Measurements from ENCODE around the gene RFX1. TPM values are rescaled to one million over a fixed set of nuclear protein-coding genes. Genes with fewer than 3 reads are reported as not detected.

Gene RFX1
- total RNA-seq, 2 experiments from 2014 or later = 4.4 to 17.4 TPM

GRCh38 chr19:13981467-13981866 lies 24.7 kb downstream of the RFX1 start:
- no peak overlapping the region for H3K4me3 ChIP-seq (ENCODE audit: low read depth, low read length, poor library complexity, severe bottlenecking)
- peak overlapping the region; percentile 20 for H3K27ac ChIP-seq (ENCODE audit: low read depth, low read length, poor library complexity, severe bottlenecking)
- ChIA-PET POLR2A (interaction anchor here (0.9 to 6.1 kb wide), 2 partner anchors 23 to 38 kb away, joined by 3 to 39 read pairs; partner anchors contain the start of gene RFX1), CTCF (ENCODE audit: unreplicated experiment) (no interaction called here)
- TF ChIP-seq CTCF (conservative IDR thresholded peaks at IDR 0.05; ENCODE audit: low read length) (no peak), EZH2phosphoT487 (IDR thresholded peaks at IDR 0.05; ENCODE audit: borderline replicate concordance, low read depth, low read length) (no peak)
- no peak for DNase-seq (ENCODE audit: low spot score)
- peaks cover 30% of the 10 kb centered on the region; the same call in 1 of the 2 replicates for H3K36me3 ChIP-seq (ENCODE audit: insufficient read depth, low read length)
- H3K9me2 ChIP-seq (ENCODE audit: insufficient read depth, low read length) = no peaks in the 10 kb centered on the region
- H2AFZ ChIP-seq (ENCODE audit: low read length) = no peak overlapping the region
- H3K79me2 ChIP-seq (ENCODE audit: insufficient read depth, low read depth, low read length) = no peaks in the 10 kb centered on the region
- H3K4me1 ChIP-seq (ENCODE audit: insufficient read depth, low read length, poor library complexity, severe bottlenecking) = peaks cover 71% of the 10 kb centered on the region
- H4K20me1 ChIP-seq (ENCODE audit: insufficient read depth, low read length) = no peaks in the 10 kb centered on the region
- no peaks in the 10 kb centered on the region for H3K9me3 ChIP-seq (ENCODE audit: low read length)
- intact Hi-C loops (cut with micrococcal nuclease; ENCODE audit: unreplicated experiment) = no loop called here
- no TSS peak for BruUV-seq (replicated peaks)
- H3K4me2 ChIP-seq (ENCODE audit: low read length) = peak overlapping the region; percentile 3; the same call in 1 of the 2 replicates

- Histone ChIP-seq H3K27ac (ENCODE audit: low read depth, low read length, poor library complexity, severe bottlenecking) (no peak overlapping the region), H3K9me2 (ENCODE audit: insufficient read depth, low read length) (no peaks in the 10 kb centered on the region), H3K9me3 (ENCODE audit: low read length) (no peaks in the 10 kb centered on the region), H3K36me3 (ENCODE audit: insufficient read depth, low read length) (peaks cover 30% of the 10 kb centered on the region; the same call in 1 of the 2 replicates), H3K4me3 (ENCODE audit: low read depth, low read length, poor library complexity, severe bottlenecking) (no peak overlapping the region), H3K79me2 (ENCODE audit: insufficient read depth, low read depth, low read length) (no peaks in the 10 kb centered on the region), H4K20me1 (ENCODE audit: insufficient read depth, low read length) (no peaks in the 10 kb centered on the region), H3K4me1 (ENCODE audit: insufficient read depth, low read length, poor library complexity, severe bottlenecking) (peaks cover 67% of the 10 kb centered on the region), H2AFZ (ENCODE audit: low read length) (no peak overlapping the region), H3K4me2 (ENCODE audit: low read length) (no peak overlapping the region)
- no peak for DNase-seq (ENCODE audit: low spot score)
- ChIA-PET POLR2A (interaction anchor here (0.9 kb wide), 1 partner anchor 38 kb away, joined by 3 read pairs; no protein-coding TSS in a partner anchor), CTCF (ENCODE audit: unreplicated experiment) (no interaction called here)
- TF ChIP-seq EZH2phosphoT487 (IDR thresholded peaks at IDR 0.05; ENCODE audit: borderline replicate concordance, low read depth, low read length) = no peak
- TF ChIP-seq CTCF (conservative IDR thresholded peaks at IDR 0.05; ENCODE audit: low read length) = no peak
- no TSS peak for BruUV-seq (replicated peaks)
- intact Hi-C loops (cut with micrococcal nuclease; ENCODE audit: unreplicated experiment) = no loop called here
Observed at GRCh38 chr19:13981021-13981420, 25.1 kb downstream of the RFX1 start.

- no peak for DNase-seq (ENCODE audit: low spot score)
- TF ChIP-seq EZH2phosphoT487 (IDR thresholded peaks at IDR 0.05; ENCODE audit: borderline replicate concordance, low read depth, low read length) (no peak), CTCF (conservative IDR thresholded peaks at IDR 0.05; ENCODE audit: low read length) (no peak)
- no peak overlapping the region for H2AFZ ChIP-seq (ENCODE audit: low read length)
- intact Hi-C loops (cut with micrococcal nuclease; ENCODE audit: unreplicated experiment) = no loop called here
- no peaks in the 10 kb centered on the region for H3K9me2 ChIP-seq (ENCODE audit: insufficient read depth, low read length)
- H3K27ac ChIP-seq (ENCODE audit: low read depth, low read length, poor library complexity, severe bottlenecking) = no peak overlapping the region
- no peak overlapping the region for H3K4me3 ChIP-seq (ENCODE audit: low read depth, low read length, poor library complexity, severe bottlenecking)
- no peaks in the 10 kb centered on the region for H4K20me1 ChIP-seq (ENCODE audit: insufficient read depth, low read length)
- H3K9me3 ChIP-seq (ENCODE audit: low read length) = no peaks in the 10 kb centered on the region
- H3K4me2 ChIP-seq (ENCODE audit: low read length) = no peak overlapping the region
- CTCF ChIA-PET (ENCODE audit: unreplicated experiment) = no interaction called here
- BruUV-seq (replicated peaks) = no TSS peak
- POLR2A ChIA-PET = no interaction called here
- peaks cover 34% of the 10 kb centered on the region for H3K36me3 ChIP-seq (ENCODE audit: insufficient read depth, low read length)
- peaks cover 60% of the 10 kb centered on the region for H3K4me1 ChIP-seq (ENCODE audit: insufficient read depth, low read length, poor library complexity, severe bottlenecking)
- H3K79me2 ChIP-seq (ENCODE audit: insufficient read depth, low read depth, low read length) = no peaks in the 10 kb centered on the region
Observed at GRCh38 chr19:13980340-13980739, 25.8 kb downstream of the RFX1 start.

Data from OCI-LY7 (cell line).